LNCaP clone FGC (cell line): Measurements from ENCODE around the gene TXNDC8.

Experiments
- DNase-seq: peaks from one replicate; pipeline ENCODE4 v3.0.0-alpha.2; 2011; ENCODE audit warnings: low read depth
- H3K4me3 ChIP-seq: 2 replicates; pipeline ENCODE4 v1.5.1; 2011; ENCODE audit warnings: mild to moderate bottlenecking, low read depth, low read length, control low read depth
- TF ChIP-seq, protein P1 (sequence below): IDR thresholded peaks from 2 replicates; pipeline ENCODE4 v1.5.1; 2012; ENCODE audit warnings: mild to moderate bottlenecking; ENCODE audit not compliant: control insufficient read depth, insufficient read depth; ENCODE audit errors: extremely low read depth

TXNDC8 gene

DNA sequence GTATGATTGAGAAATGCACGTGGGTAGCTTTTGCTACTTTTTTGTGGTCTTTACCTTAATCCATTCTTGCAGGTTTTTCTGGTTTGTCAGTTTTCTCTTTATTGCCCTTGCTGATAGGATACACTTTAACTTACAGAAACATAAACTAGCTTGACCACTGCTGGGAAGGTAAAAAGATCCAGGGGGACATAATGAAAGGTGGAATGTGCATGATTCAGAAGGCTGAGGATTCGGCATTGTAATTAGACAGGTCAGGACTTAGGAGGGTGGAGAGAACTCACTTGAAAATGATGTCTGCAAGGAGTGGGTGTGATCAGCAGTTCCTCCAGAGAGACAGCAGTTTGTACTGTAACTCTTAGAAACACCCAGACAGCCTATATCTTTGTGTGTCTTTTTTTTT lies 19.8 kb upstream of the TXNDC8 start:
- no peak overlapping the region for H3K4me3 ChIP-seq
- DNase-seq, result no peak
- TF ChIP-seq, protein P1, sequence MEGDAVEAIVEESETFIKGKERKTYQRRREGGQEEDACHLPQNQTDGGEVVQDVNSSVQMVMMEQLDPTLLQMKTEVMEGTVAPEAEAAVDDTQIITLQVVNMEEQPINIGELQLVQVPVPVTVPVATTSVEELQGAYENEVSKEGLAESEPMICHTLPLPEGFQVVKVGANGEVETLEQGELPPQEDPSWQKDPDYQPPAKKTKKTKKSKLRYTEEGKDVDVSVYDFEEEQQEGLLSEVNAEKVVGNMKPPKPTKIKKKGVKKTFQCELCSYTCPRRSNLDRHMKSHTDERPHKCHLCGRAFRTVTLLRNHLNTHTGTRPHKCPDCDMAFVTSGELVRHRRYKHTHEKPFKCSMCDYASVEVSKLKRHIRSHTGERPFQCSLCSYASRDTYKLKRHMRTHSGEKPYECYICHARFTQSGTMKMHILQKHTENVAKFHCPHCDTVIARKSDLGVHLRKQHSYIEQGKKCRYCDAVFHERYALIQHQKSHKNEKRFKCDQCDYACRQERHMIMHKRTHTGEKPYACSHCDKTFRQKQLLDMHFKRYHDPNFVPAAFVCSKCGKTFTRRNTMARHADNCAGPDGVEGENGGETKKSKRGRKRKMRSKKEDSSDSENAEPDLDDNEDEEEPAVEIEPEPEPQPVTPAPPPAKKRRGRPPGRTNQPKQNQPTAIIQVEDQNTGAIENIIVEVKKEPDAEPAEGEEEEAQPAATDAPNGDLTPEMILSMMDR, result no peak

DNA sequence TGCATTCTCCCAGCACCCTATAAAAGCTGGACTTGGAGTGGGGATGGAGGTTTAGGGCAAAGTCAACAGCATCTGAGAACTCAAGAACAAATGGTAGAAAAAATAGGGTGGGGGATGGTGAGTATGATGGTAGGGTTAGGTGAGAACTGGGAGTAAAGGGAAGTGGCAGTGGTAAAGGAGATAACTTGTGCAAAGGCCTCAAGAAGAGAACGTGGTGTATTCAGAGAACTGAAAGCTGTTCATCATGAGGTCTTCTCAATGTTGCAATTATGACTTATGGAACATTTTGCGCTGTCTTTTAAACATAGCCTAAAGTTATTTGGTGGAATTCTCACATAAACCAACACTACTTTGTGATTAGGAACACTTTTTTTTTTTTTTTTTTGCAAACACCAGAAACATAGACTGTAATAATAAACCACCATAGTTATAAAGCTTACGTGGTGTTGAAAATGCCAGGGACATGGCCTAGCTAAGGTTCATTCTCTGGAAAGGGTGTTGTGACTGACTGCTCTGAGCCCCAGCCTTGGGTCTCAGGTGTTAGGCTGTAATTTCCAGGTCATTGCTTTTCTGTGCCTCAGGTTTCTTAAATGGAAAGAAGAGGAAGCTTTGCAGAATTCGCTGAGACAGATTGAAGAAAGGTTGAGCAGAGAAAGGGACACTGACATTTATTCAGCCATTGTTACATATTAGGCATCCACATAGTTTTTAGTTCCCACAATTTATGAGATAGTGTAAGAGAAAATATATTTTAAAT lies 19.2 kb upstream of the TXNDC8 start:
- no peak overlapping the region for H3K4me3 ChIP-seq
- TF ChIP-seq, protein P1, result no peak
- no peak for DNase-seq

DNA sequence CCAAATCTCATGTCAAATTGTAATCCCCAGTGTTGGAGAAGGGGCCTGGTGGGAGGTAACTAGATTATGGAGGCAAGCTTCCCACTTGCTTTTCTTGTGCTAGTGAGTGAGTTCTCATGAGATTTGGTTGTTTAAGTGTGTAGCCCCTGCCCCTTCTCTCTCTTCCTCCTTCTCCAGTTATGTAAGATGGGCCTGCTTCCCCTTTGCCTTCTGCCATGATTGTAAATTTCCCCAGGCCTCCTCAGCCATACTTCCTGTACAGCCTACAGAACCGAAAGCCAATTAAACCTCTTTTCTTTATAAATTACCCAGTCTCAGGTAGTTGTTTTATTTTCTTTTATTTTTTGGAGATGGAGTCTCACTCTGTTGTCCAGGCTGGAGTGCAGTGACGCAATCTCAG lies 18.2 kb upstream of the TXNDC8 start:
- TF ChIP-seq, protein P1, result no peak
- no peak for DNase-seq

DNA sequence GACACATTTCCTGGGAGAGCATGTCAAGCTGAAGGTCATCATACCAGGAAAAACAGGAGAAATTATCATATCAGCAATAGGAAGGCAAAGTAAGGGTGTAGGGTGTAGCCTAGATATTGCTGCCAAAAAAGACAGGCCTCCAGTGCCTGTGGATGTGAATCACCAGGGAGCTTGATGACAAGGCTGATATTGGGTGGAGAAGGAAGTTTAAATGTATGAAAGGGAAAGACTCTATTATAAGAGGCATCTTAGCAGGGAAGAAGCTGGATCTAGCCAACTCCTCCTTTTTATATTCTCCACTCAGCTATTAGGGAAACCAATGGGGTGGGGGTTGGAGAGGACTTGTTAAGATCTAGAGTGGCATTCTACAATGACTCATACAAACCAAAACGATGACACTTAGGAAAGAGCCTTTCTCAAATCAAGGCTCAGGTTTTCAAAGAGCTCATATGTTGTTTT lies 13.4 kb upstream of the TXNDC8 start:
- DNase-seq, result no peak
- TF ChIP-seq, protein P1, result no peak
- no peak overlapping the region for H3K4me3 ChIP-seq

More for the DNA sequence above, 18.2 kb upstream of the TXNDC8 start:
- H3K4me3 ChIP-seq, result no peak overlapping the region

DNA sequence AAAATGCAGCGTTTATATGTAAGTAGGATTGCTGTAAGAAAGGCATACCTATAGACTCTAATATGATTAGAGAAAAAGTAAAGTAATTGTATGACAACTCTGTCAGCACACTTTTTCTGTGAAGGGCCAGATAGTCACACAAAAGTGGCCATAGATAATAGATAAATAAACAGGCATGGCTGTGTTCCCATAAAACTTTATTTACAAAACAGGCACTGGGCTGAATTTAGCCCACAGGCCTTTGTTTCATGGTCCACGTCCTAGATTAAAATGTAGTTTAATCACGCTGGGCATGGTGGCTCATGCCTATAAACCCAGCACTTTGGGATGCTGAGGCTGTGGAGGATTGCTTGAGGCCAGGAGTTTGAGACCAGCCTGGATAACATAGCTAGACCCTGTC lies 8.7 kb upstream of the TXNDC8 start:
- DNase-seq, result no peak
- TF ChIP-seq, protein P1, result no peak

DNA sequence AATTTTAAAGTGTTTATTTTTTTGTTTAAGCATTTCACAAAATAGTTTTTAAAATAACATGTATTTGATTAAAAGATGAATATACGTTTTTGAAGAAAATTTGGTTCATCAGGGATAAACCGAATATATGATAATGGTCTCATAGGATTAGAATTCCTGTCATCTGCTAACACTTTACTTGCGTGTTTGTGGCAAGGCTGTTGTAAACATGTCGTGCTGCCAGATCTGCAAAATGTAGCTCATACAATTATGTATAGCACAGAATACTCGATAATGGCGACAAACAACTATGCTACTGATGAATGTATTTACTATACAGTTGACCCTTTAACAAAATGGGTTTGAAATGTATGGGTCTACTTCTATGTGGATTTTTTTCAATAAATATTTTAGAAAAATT lies 7.2 kb upstream of the TXNDC8 start:
- TF ChIP-seq, protein P1, result no peak
- DNase-seq, result no peak
- no peak overlapping the region for H3K4me3 ChIP-seq

More for the DNA sequence above, 8.7 kb upstream of the TXNDC8 start:
- H3K4me3 ChIP-seq, result no peak overlapping the region

DNA sequence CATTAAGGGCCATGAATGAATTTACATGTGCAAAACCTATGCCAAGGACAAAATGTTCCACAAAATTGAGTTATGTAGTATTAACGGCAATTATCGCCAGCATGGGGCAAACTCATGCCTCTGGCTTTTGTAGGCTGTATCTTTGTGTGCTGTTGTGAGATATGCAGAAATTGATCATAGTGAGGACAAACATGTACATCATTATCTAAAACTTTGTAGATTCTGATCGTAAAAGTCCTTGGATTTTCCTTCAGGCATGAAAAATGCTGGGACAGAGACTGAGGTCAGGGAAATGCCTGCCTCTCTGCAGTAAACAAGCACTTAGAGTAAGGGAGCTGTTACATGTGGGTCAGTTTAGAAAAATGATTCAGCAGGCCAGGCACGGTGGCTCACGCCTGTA lies 5.9 kb upstream of the TXNDC8 start:
- TF ChIP-seq, protein P1, result no peak
- H3K4me3 ChIP-seq, result no peak overlapping the region
- no peak for DNase-seq
